ENCODE measurements around the gene SYT3.

- TF ChIP-seq CTCF (IDR thresholded peaks at IDR 0.05; ENCODE audit: insufficient read depth, low read length, poor library complexity, severe bottlenecking) (no peak), EZH2phosphoT487 (conservative IDR thresholded peaks at IDR 0.05; ENCODE audit: low read length) (no peak)
Observed at GRCh38 chr19:50661766-50662650, 22.3 kb upstream of the SYT3 start.
